ENCODE data around the gene TM7SF2. TPM values are rescaled to one million over a fixed set of nuclear protein-coding genes. Genes with fewer than 3 reads are reported as not detected.

Gene TM7SF2
- total RNA-seq, 4 donors from 2014 or later = 13.6 to 93.0 (median 41.5) TPM

GRCh38 chr11:65131895-65132237, 20.2 kb downstream of the TM7SF2 start:
- no peaks in the 10 kb centered on the region for H3K9me3 ChIP-seq
- H3K4me3 ChIP-seq = no peak overlapping the region
- DNase-seq (ENCODE audit: low spot score in 2 of 2) = no peak
- H3K36me3 ChIP-seq = peaks cover 0 to 62% (median 46%) of the 10 kb centered on the region in 3 donors
- TF ChIP-seq POLR2A (IDR thresholded peaks at IDR 0.05) (no peak), CTCF (IDR thresholded peaks at IDR 0.05) (no peak)
- no peaks in the 10 kb centered on the region for H3K27me3 ChIP-seq
- H3K4me1 ChIP-seq = peaks cover 0 to 41% (median 20%) of the 10 kb centered on the region in 4 donors
- H3K27ac ChIP-seq = no peak overlapping the region
- 76 to 86% methylated on average over 5 to 6 of the region's 6 CpGs for WGBS, 2 donors

- Histone ChIP-seq H3K27ac (peak overlapping the region in 3 of 4 donors; percentile 42 to 99 (median 95)), H3K4me1 (peaks cover 0 to 41% (median 20%) of the 10 kb centered on the region in 4 donors), H3K27me3 (no peaks in the 10 kb centered on the region), H3K9me3 (no peaks in the 10 kb centered on the region), H3K4me3 (peak overlapping the region in 2 of 4 donors; percentile 69 to 85), H3K36me3 (peaks cover 0 to 56% (median 41%) of the 10 kb centered on the region in 3 donors)
- TF ChIP-seq EP300 (IDR thresholded peaks at IDR 0.05) = no peak
- WGBS, 2 donors = 57 to 62% methylated on average over 9 to 10 of the region's 10 CpGs
- DNase-seq (ENCODE audit: low spot score in 2 of 2) = no peak
Measured at GRCh38 chr11:65132238-65132987, 20.7 kb downstream of the TM7SF2 start.

- H3K9me3 ChIP-seq = no peaks in the 10 kb centered on the region
- peak overlapping the region; percentile 29 to 99 (median 95) for H3K27ac ChIP-seq
- H3K27me3 ChIP-seq = no peaks in the 10 kb centered on the region
- peaks cover 0 to 41% (median 20%) of the 10 kb centered on the region in 4 donors for H3K4me1 ChIP-seq
- TF ChIP-seq POLR2A (IDR thresholded peaks at IDR 0.05) (no peak), EP300 (IDR thresholded peaks at IDR 0.05) (no peak), CTCF (IDR thresholded peaks at IDR 0.05) (no peak)
- DNase-seq (ENCODE audit: low spot score in 2 of 2) = no peak
- H3K4me3 ChIP-seq = peak overlapping the region; percentile 69 to 94 (median 89)
- peaks cover 0 to 49% (median 35%) of the 10 kb centered on the region in 3 donors for H3K36me3 ChIP-seq
- WGBS, 2 donors = 38% methylated on average over 18 of the region's 18 CpGs
Measured at GRCh38 chr11:65132988-65133700, 21.5 kb downstream of the TM7SF2 start.

- Histone ChIP-seq H3K4me3 (peak overlapping the region; percentile 69 to 94 (median 89)), H3K9me3 (no peaks in the 10 kb centered on the region), H3K36me3 (peaks cover 0 to 43% (median 32%) of the 10 kb centered on the region in 3 donors), H3K27me3 (no peaks in the 10 kb centered on the region), H3K4me1 (peaks cover 0 to 41% (median 20%) of the 10 kb centered on the region in 4 donors), H3K27ac (peak overlapping the region; percentile 95 to 99 (median 96))
- 1 to 2% methylated on average over 18 to 20 of the region's 20 CpGs for WGBS, 2 donors
- DNase-seq (ENCODE audit: low spot score in 2 of 2) = peak in 1 of 2 donors; percentile 53
- TF ChIP-seq EP300 (IDR thresholded peaks at IDR 0.05) = no peak
- no peak for TF ChIP-seq POLR2A (IDR thresholded peaks at IDR 0.05)
- TF ChIP-seq CTCF (IDR thresholded peaks at IDR 0.05) = no peak
Measured at GRCh38 chr11:65133724-65134123, 22.1 kb downstream of the TM7SF2 start.

- TF ChIP-seq EP300 (IDR thresholded peaks at IDR 0.05) (peak; percentile 81 to 99), POLR2A (IDR thresholded peaks at IDR 0.05) (peak; percentile 94), CTCF (IDR thresholded peaks at IDR 0.05) (peak in 2 of 5 experiments; percentile 39 to 58)
- 1 to 2% methylated on average over 44 to 45 of the region's 60 CpGs for WGBS, 2 donors
- Histone ChIP-seq H3K9me3 (no peaks in the 10 kb centered on the region), H3K4me3 (peak within 1 kb of the TSS; percentile 69 to 94 (median 89)), H3K36me3 (peaks cover 0 to 37% (median 25%) of the 10 kb centered on the region in 3 donors), H3K27me3 (no peaks in the 10 kb centered on the region), H3K27ac (peak within 1 kb of the TSS; percentile 95 to 99 (median 96)), H3K4me1 (peaks cover 0 to 41% (median 20%) of the 10 kb centered on the region in 4 donors)
- peak; percentile 83 to 89 for DNase-seq (ENCODE audit: low spot score in 2 of 2)
Measured at GRCh38 chr11:65134240-65134951, 22.7 kb downstream of the TM7SF2 start, which contains the start of gene SYVN1. TSS of gene SYVN1 (minus strand) at chr11:65134519. CDS start at chr11:65133601, 918 bp downstream.
